Epithelial cell of proximal tubule (primary cell): Measurements from ENCODE around the gene ADARB2. TPM values are rescaled to one million over a fixed set of nuclear protein-coding genes. Genes with fewer than 3 reads are reported as not detected.

Source experiments
- DNase-seq: peaks from one replicate; pipeline ENCODE4 v3.0.0-alpha.2; 2011; ENCODE audit warnings: low read depth
- H3K4me3 ChIP-seq: 2 replicates; pipeline ENCODE4 v1.5.1; 2011; ENCODE audit warnings: low read depth, mild to moderate bottlenecking, low read length
- total RNA-seq: library from RNA; depleted of rRNA; stranded (reverse); fragments of >200 nt; gene quantifications from 2 replicates; pipeline ENCODE4 v1.2.3, GENCODE V29; 2015
- TF ChIP-seq, protein P1 (sequence below): conservative IDR thresholded peaks from 2 replicates; pipeline ENCODE4 v1.5.1; 2012; ENCODE audit warnings: low read depth, mild to moderate bottlenecking, low read length

Gene ADARB2
- total RNA-seq, 1 donor from 2014 or later, result 0.63 TPM

DNA sequence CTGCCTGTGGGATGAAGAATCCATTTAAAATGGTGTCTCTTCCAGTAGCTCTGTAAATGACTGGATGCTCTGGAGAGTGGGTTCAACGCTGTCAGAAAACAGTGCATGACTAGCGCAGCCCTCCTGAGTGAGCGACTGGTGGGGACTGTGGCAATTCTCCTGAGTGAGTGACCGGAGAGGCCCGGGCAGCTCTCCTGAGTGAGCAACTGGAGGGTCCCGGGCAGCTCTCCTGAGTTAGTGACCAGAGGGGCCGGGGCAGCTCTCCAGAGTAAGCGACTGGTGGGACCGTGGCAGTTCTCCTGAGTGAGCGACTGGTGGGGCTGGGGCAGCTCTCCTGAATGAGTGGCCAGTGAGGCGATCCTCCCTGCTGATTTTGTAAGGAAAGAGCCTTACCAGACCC lies 595.6 kb downstream of the ADARB2 start:
- no peak overlapping the region for H3K4me3 ChIP-seq
- no peak for DNase-seq
- TF ChIP-seq, protein P1, sequence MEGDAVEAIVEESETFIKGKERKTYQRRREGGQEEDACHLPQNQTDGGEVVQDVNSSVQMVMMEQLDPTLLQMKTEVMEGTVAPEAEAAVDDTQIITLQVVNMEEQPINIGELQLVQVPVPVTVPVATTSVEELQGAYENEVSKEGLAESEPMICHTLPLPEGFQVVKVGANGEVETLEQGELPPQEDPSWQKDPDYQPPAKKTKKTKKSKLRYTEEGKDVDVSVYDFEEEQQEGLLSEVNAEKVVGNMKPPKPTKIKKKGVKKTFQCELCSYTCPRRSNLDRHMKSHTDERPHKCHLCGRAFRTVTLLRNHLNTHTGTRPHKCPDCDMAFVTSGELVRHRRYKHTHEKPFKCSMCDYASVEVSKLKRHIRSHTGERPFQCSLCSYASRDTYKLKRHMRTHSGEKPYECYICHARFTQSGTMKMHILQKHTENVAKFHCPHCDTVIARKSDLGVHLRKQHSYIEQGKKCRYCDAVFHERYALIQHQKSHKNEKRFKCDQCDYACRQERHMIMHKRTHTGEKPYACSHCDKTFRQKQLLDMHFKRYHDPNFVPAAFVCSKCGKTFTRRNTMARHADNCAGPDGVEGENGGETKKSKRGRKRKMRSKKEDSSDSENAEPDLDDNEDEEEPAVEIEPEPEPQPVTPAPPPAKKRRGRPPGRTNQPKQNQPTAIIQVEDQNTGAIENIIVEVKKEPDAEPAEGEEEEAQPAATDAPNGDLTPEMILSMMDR, result no peak

DNA sequence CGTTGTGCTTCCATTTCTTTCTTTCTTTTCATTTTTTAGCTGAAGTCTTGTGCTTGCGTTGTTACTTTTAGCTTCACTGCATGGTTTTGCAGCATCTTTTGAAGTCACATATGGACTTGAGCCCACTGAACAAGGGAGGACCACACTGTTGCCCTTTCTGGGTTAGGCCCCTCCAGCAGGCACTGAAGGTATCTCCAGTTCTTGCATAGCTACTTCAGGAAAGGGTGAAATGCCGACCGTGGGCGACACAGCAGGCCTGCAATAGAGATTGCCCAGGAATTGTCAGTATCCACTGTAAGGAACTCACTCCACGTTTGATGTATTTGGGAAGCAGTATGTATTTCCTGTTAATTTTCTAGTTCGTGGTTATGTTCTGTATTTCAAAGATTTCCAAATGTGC lies 596.1 kb downstream of the ADARB2 start:
- TF ChIP-seq, protein P1, result no peak
- H3K4me3 ChIP-seq, result no peak overlapping the region
- no peak for DNase-seq

- H3K4me3 ChIP-seq, result no peak overlapping the region
- DNase-seq, result no peak
- TF ChIP-seq, protein P1, result no peak
These were observed 598.8 kb downstream of the ADARB2 start for GRCh38 chr10:1138529-1138928.

- H3K4me3 ChIP-seq, result no peak overlapping the region
- no peak for DNase-seq
- TF ChIP-seq, protein P1, result no peak
These were observed 599.7 kb downstream of the ADARB2 start for GRCh38 chr10:1137499-1138163.

- TF ChIP-seq, protein P1, result no peak
- H3K4me3 ChIP-seq, result no peak overlapping the region
- DNase-seq, result no peak
These were observed 601.1 kb downstream of the ADARB2 start for GRCh38 chr10:1136268-1136667.

GRCh38 chr10:1134156-1134555 lies 603.2 kb downstream of the ADARB2 start:
- TF ChIP-seq, protein P1, result no peak
- no peak for DNase-seq
- H3K4me3 ChIP-seq, result no peak overlapping the region

GRCh38 chr10:1133495-1134045 lies 603.8 kb downstream of the ADARB2 start:
- no peak for DNase-seq
- H3K4me3 ChIP-seq, result no peak overlapping the region
- TF ChIP-seq, protein P1, result no peak
